HCT116 (cell line): ENCODE data around the gene BAX. TPM values are rescaled to one million over a fixed set of nuclear protein-coding genes. Genes with fewer than 3 reads are reported as not detected.

Source experiments
- ATAC-seq: fragments of 200-7000 bp; cut with Tn5 transposase; 2 replicates; pipeline ENCODE4 v1.9.1; 2020; ENCODE audit warnings: mild to moderate bottlenecking, moderate library complexity
- BruUV-seq: library from RNA; stranded (reverse); fragments of 400-500 nt; replicated peaks from 2 replicates; lab custom pipeline; 2021; lab: Mats Ljungman, UMichigan
- CTCF ChIA-PET: fragments of 300-600 bp; sonication (Branson Sonifier 250); formaldehyde crosslinking; loops from one replicate; lab custom pipeline; 2021; ENCODE audit warnings: antibody characterized with exemption; lab: Charles Lee
- POLR2A ChIA-PET: fragments of 300-600, 350-600 bp; sonication (Branson Sonifier 250); formaldehyde crosslinking; loops from one replicate; lab custom pipeline; 2021; ENCODE audit warnings: antibody characterized with exemption; lab: Charles Lee
- RAD21 ChIA-PET, 2 experiments: fragments of 300-600 bp; sonication (Branson Sonifier 250); formaldehyde crosslinking; loops; one replicate each; lab custom pipeline; 2023; ENCODE audit warnings: low total read pairs in 2 of 2; ENCODE audit not compliant: uncharacterized antibody in 2 of 2, unreplicated experiment in 2 of 2, low non-redundant PET in 1 of 2; lab: Charles Lee
- DNase-seq: peaks from one replicate; pipeline ENCODE4 v3.0.0-alpha.2; 2010; ENCODE audit warnings: low read depth, low spot score
- H2AFZ ChIP-seq: fragments of 200-600 bp; shearing (Covaris generic), sonication (generic); 2 replicates; pipeline ENCODE4 v1.6.1; 2017; ENCODE audit warnings: low read depth, mixed run types, mixed read lengths, antibody characterized with exemption, low read length; ENCODE audit not compliant: poor library complexity, severe bottlenecking
- H3K27ac ChIP-seq: 2 replicates; pipeline ENCODE4 v1.5.1; 2012; ENCODE audit warnings: low read depth, low read length
- H3K27me3 ChIP-seq: fragments of 200-600 bp; sonication (generic); 2 replicates; pipeline ENCODE4 v1.6.1; 2016; ENCODE audit warnings: mixed run types, low read length, mixed read lengths; ENCODE audit not compliant: insufficient read depth
- H3K36me3 ChIP-seq, 2 experiments: fragments of 200-500 bp in 1 of 2; fragments of 200-600 bp in 1 of 2; sonication (Bioruptor generic) in 1 of 2; sonication (generic) in 1 of 2; 2 replicates each; pipeline versions ENCODE4 v1.5.1 to v1.6.1; 2014 to 2016; ENCODE audit warnings: low read length in 2 of 2, inconsistent platforms in 1 of 2, mixed read lengths in 1 of 2, mixed run types in 1 of 2; ENCODE audit not compliant: insufficient read depth in 2 of 2, control insufficient read depth in 1 of 2
- H3K4me1 ChIP-seq, 2 experiments: fragments of 200-600 bp in 1 of 2; sonication (generic) in 1 of 2; 2 replicates each; pipeline versions ENCODE4 v1.5.1 to v1.6.1; 2012 to 2017; ENCODE audit warnings: low read length in 2 of 2, inconsistent platforms in 1 of 2, mild to moderate bottlenecking in 1 of 2, mixed read lengths in 1 of 2, mixed run types in 1 of 2, moderate library complexity in 1 of 2; ENCODE audit not compliant: insufficient read depth in 2 of 2, control insufficient read depth in 1 of 2
- H3K4me2 ChIP-seq: fragments of 200-600 bp; sonication (generic); 2 replicates; pipeline ENCODE4 v1.6.1; 2017; ENCODE audit warnings: mixed run types, low read length, mixed read lengths
- H3K4me3 ChIP-seq, 2 experiments: fragments of 200-600 bp in 1 of 2; sonication (generic) in 1 of 2; replicated peaks in 1 of 2; 2 replicates each; pipeline ENCODE4 v1.5.1; 2011 to 2016; ENCODE audit warnings: low read length in 2 of 2, control low read depth in 1 of 2, low read depth in 1 of 2, mild to moderate bottlenecking in 1 of 2, mixed read lengths in 1 of 2, mixed run types in 1 of 2
- H3K79me2 ChIP-seq: fragments of 200-600 bp; sonication (generic); 2 replicates; pipeline ENCODE4 v1.6.1; 2017; ENCODE audit warnings: mild to moderate bottlenecking, mixed run types, low read length, moderate library complexity, mixed read lengths; ENCODE audit not compliant: insufficient read depth
- H3K9ac ChIP-seq: fragments of 200-600 bp; sonication (generic); 2 replicates; pipeline ENCODE4 v1.6.1; 2016; ENCODE audit warnings: low read length, mixed read lengths
- H3K9me2 ChIP-seq: fragments of 200-600 bp; sonication (generic), shearing (Covaris generic); 2 replicates; pipeline ENCODE4 v1.6.1; 2017; ENCODE audit warnings: mixed run types, mild to moderate bottlenecking, moderate library complexity; ENCODE audit not compliant: insufficient read depth
- H3K9me3 ChIP-seq, 2 experiments: fragments of 200-500 bp in 1 of 2; fragments of 200-600 bp in 1 of 2; sonication (Bioruptor generic) in 1 of 2; sonication (generic) in 1 of 2; 2 replicates each; pipeline ENCODE4 v1.6.1; 2014 to 2017; ENCODE audit warnings: low read length in 2 of 2, mixed read lengths in 2 of 2, inconsistent platforms in 1 of 2, low read depth in 1 of 2, mild to moderate bottlenecking in 1 of 2, mixed run types in 1 of 2, moderate library complexity in 1 of 2; ENCODE audit not compliant: control insufficient read depth in 1 of 2, insufficient read depth in 1 of 2
- H4K20me1 ChIP-seq: fragments of 200-600 bp; sonication (generic), shearing (Covaris generic); 2 replicates; pipeline ENCODE4 v1.6.1; 2017; ENCODE audit warnings: mixed run types, mild to moderate bottlenecking, moderate library complexity; ENCODE audit not compliant: insufficient read depth
- ATF3 ChIP-seq: IDR thresholded peaks from 2 replicates; pipeline ENCODE4 v1.6.1; 2012
- CBX3 ChIP-seq: IDR thresholded peaks from 2 replicates; pipeline ENCODE4 v1.6.1; 2012; ENCODE audit warnings: low read depth
- CEBPB ChIP-seq: IDR thresholded peaks from 2 replicates; pipeline ENCODE4 v1.6.1; 2012; ENCODE audit warnings: low read depth
- EGR1 ChIP-seq: IDR thresholded peaks from 2 replicates; pipeline ENCODE4 v1.6.1; 2012; ENCODE audit warnings: low read depth
- ELF1 ChIP-seq: IDR thresholded peaks from 2 replicates; pipeline ENCODE4 v1.6.1; 2012; ENCODE audit warnings: low read depth, borderline replicate concordance
- EZH2 ChIP-seq: fragments of 200-600 bp; sonication (generic); IDR thresholded peaks from 2 replicates; pipeline ENCODE4 v1.6.1; 2017; ENCODE audit warnings: antibody characterized with exemption, mixed run types
- EZH2phosphoT487 ChIP-seq: fragments of 200-600 bp; IDR thresholded peaks from 2 replicates; pipeline ENCODE4 v1.6.1; 2018; ENCODE audit warnings: antibody characterized with exemption, borderline replicate concordance
- POLR2A ChIP-seq: IDR thresholded peaks from 2 replicates; pipeline ENCODE4 v1.7.0; 2011; ENCODE audit warnings: borderline replicate concordance; ENCODE audit not compliant: insufficient read depth, insufficient read length; ENCODE audit errors: extremely low read depth
- RAD21 ChIP-seq: IDR thresholded peaks from 2 replicates; pipeline ENCODE4 v1.6.1; 2012; ENCODE audit warnings: low read depth, mild to moderate bottlenecking
- SIN3A ChIP-seq: IDR thresholded peaks from 2 replicates; pipeline ENCODE4 v1.6.1; 2012; ENCODE audit warnings: low read depth
- SP1 ChIP-seq: IDR thresholded peaks from 2 replicates; pipeline ENCODE4 v1.6.1; 2012; ENCODE audit warnings: low read depth
- TCF7L2 ChIP-seq: IDR thresholded peaks from 2 replicates; pipeline ENCODE4 v1.7.0; 2011; ENCODE audit warnings: borderline replicate concordance, inconsistent platforms; ENCODE audit not compliant: insufficient read depth, insufficient read length; ENCODE audit errors: extremely low read depth
- ZFX ChIP-seq: fragments of 450-650 bp; IDR thresholded peaks from 2 replicates; pipeline ENCODE4 v1.6.1; 2017
- ZNF274 ChIP-seq: fragments of 200-500 bp; sonication (Bioruptor generic); IDR thresholded peaks from 2 replicates; pipeline ENCODE4 v1.6.1; 2014; ENCODE audit warnings: mild to moderate bottlenecking, low read depth, low read length, inconsistent platforms
- intact Hi-C: fragments of 100-400 bp; cut with micrococcal nuclease; formaldehyde crosslinking; loops from 2 replicates; pipeline ENCODE4 v1.10.0; 2022
- microRNA-seq: library from miRNA; unstranded; fragments of <30 nt; microRNA quantifications from one replicate; pipeline ENCODE4, GENCODE V29; 2016; ENCODE audit warnings: borderline number of aligned reads
- total RNA-seq: library from RNA; stranded (reverse); gene quantifications from one replicate; pipeline ENCODE4 v1.2.1, GENCODE V29; 2021; ENCODE audit not compliant: unreplicated experiment

The BAX gene
- total RNA-seq, 1 experiment from 2014 or later, result 96.4 TPM

GRCh38 chr19:49010453-49010852 is 55.8 kb downstream of the BAX start:
- Histone ChIP-seq H3K79me2 (no peaks in the 10 kb centered on the region), H3K27me3 (no peaks in the 10 kb centered on the region), H4K20me1 (no peaks in the 10 kb centered on the region), H3K9ac (no peak overlapping the region), H3K4me2 (no peak overlapping the region), H2AFZ (no peak overlapping the region), H3K4me1 (no peaks in the 10 kb centered on the region), H3K27ac (no peak overlapping the region), H3K9me3 (no peaks in the 10 kb centered on the region), H3K36me3 (peaks cover 48 to 57% of the 10 kb centered on the region in 2 experiments), H3K4me3 (no peak overlapping the region), H3K9me2 (no peaks in the 10 kb centered on the region)
- CTCF ChIA-PET, result interaction anchor here (3.3 kb wide), 1 partner anchor 11 kb away, joined by 19 read pairs; no protein-coding TSS in a partner anchor
- intact Hi-C loops, result no loop called here
- RAD21 ChIA-PET, result no interaction called here
- no peak for ATAC-seq
- no TSS peak for BruUV-seq
- TF ChIP-seq ATF3 (no peak), CBX3 (no peak), CEBPB (no peak), EZH2phosphoT487 (no peak), TCF7L2 (no peak), RAD21 (no peak), ZNF274 (no peak)
- POLR2A ChIA-PET, result no interaction called here
- no peak for DNase-seq

GRCh38 chr19:49011194-49011593 is 56.5 kb downstream of the BAX start:
- Histone ChIP-seq H3K4me2 (no peak overlapping the region), H2AFZ (no peak overlapping the region), H3K9me2 (no peaks in the 10 kb centered on the region), H3K4me1 (no peaks in the 10 kb centered on the region), H3K9me3 (no peaks in the 10 kb centered on the region), H3K36me3 (peaks cover 49 to 51% of the 10 kb centered on the region in 2 experiments), H3K27ac (no peak overlapping the region), H3K9ac (no peak overlapping the region), H4K20me1 (no peaks in the 10 kb centered on the region), H3K27me3 (no peaks in the 10 kb centered on the region), H3K4me3 (no peak overlapping the region), H3K79me2 (no peaks in the 10 kb centered on the region)
- intact Hi-C loops, result no loop called here
- ChIA-PET POLR2A (no interaction called here), RAD21 (no interaction called here), CTCF (interaction anchor here (3.3 kb wide), 1 partner anchor 11 kb away, joined by 19 read pairs; no protein-coding TSS in a partner anchor)
- no TSS peak for BruUV-seq
- no peak for DNase-seq
- no peak for ATAC-seq
- no peak for TF ChIP-seq EGR1
- TF ChIP-seq RAD21, result no peak
- no peak for TF ChIP-seq ZFX
- no peak for TF ChIP-seq EZH2
- TF ChIP-seq SP1, result no peak
- TF ChIP-seq ELF1, result no peak
- TF ChIP-seq SIN3A, result no peak
- TF ChIP-seq POLR2A, result no peak
- TF ChIP-seq EZH2phosphoT487, result no peak

Small RNAs within 50 kb of the gene (microRNA-seq; reads per million reads assigned to microRNA genes)
- gene MIR6798, result not detected

Other genes with a start within 250 kb of the BAX start
- 1.3 TPM for gene MAMSTR, start 235.2 kb upstream of the BAX start, total RNA-seq
- gene RASIP1, start 214.3 kb upstream of the BAX start, total RNA-seq, result 1.9 TPM
- gene IZUMO1, start 208.0 kb upstream of the BAX start, total RNA-seq, result 1.7 TPM
- gene FUT1, start 202.2 kb upstream of the BAX start, total RNA-seq, result 14.1 TPM
- 0.81 TPM for gene FGF21, start 199.4 kb upstream of the BAX start, total RNA-seq
- 66.1 TPM for gene BCAT2, start 143.8 kb upstream of the BAX start, total RNA-seq
- 3.9 TPM for gene HSD17B14, start 118.4 kb upstream of the BAX start, total RNA-seq
- gene PLEKHA4, start 86.3 kb upstream of the BAX start, total RNA-seq, result 20.4 TPM
- 50.3 TPM for gene PPP1R15A, start 82.5 kb upstream of the BAX start, total RNA-seq
- not detected for gene TULP2, start 56.1 kb upstream of the BAX start, total RNA-seq
- 88.8 TPM for gene NUCB1, start 54.6 kb upstream of the BAX start, total RNA-seq
- gene DHDH, start 21.2 kb upstream of the BAX start, total RNA-seq, result 8.6 TPM
- 1,885 TPM for gene FTL, start 10.4 kb downstream of the BAX start, total RNA-seq
- 50.7 TPM for gene GYS1, start 38.4 kb downstream of the BAX start, total RNA-seq
- 270 TPM for gene RUVBL2, start 39.0 kb downstream of the BAX start, total RNA-seq
- gene LHB, start 62.2 kb downstream of the BAX start, total RNA-seq, result 3.7 TPM
- gene CGB3, start 69.5 kb downstream of the BAX start, total RNA-seq, result not detected
- 5.0 TPM for gene CGB2, start 77.0 kb downstream of the BAX start, total RNA-seq
- gene CGB1, start 82.0 kb downstream of the BAX start, total RNA-seq, result 0.76 TPM
- gene CGB5, start 89.0 kb downstream of the BAX start, total RNA-seq, result not detected
- gene CGB8, start 94.2 kb downstream of the BAX start, total RNA-seq, result 0.34 TPM
- 5.4 TPM for gene CGB7, start 102.9 kb downstream of the BAX start, total RNA-seq
- gene NTF4, start 109.9 kb downstream of the BAX start, total RNA-seq, result 1.7 TPM
- not detected for gene KCNA7, start 117.8 kb downstream of the BAX start, total RNA-seq
- 236 TPM for gene SNRNP70, start 130.6 kb downstream of the BAX start, total RNA-seq
- gene LIN7B, start 159.5 kb downstream of the BAX start, total RNA-seq, result 7.2 TPM
- gene C19orf73, start 164.3 kb downstream of the BAX start, total RNA-seq, result 2.2 TPM
- gene PPFIA3, start 164.7 kb downstream of the BAX start, total RNA-seq, result 28.1 TPM
- gene HRC, start 200.5 kb downstream of the BAX start, total RNA-seq, result not detected
- gene TRPM4, start 202.9 kb downstream of the BAX start, total RNA-seq, result 44.2 TPM